Measurements from ENCODE around the gene TSHZ3. TPM values are rescaled to one million over a fixed set of nuclear protein-coding genes. Genes with fewer than 3 reads are reported as not detected.

TSHZ3 gene
- total and polyA plus RNA-seq, 2 of the 8 experiments (the other 6 are each of a cell fraction or from before 2014, with no cell fraction given) = 3.1 to 12.3 TPM

DNA sequence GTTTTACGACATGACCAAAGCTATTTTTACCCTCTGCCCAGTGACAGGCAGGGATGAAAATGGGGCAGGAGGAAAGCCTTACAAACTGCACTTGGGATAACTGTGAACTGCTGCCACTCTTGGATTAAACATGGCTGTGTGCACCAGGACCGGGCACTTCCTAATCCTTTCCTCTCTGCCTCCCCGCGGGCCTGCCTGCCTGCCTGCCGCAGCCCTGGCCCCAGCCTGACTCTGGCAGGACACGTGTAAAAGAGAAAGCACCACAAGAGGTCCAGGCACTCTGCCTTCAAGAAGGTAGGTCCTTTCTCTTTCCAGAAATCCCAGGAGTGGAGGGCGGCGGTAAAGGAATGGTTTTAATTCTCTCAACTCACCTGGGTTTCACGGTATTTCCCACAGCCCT lies 4.8 kb downstream of the TSHZ3 start:
- CTCF ChIA-PET (ENCODE audit: partially characterized antibody) = interaction anchor here (0.8 to 2.9 kb wide), 5 partner anchors 9 to 42 kb away, joined by 3 to 10 read pairs (median 6); no protein-coding TSS in a partner anchor
- POLR2A ChIA-PET (ENCODE audit: partially characterized antibody) = no interaction called here
- H4K20me1 ChIP-seq (replicated peaks in 1 of 2; ENCODE audit: control insufficient read depth in 1 of 2, insufficient read depth in 2 of 2, low read length in 2 of 2) = peaks cover 0 to 12% of the 10 kb centered on the region in 2 experiments
- no peak overlapping the region for H2BK20ac ChIP-seq (ENCODE audit: low read length)
- no peak overlapping the region for H2AFZ ChIP-seq (ENCODE audit: low read length)
- no peak overlapping the region for H3K18ac ChIP-seq (ENCODE audit: extremely low read depth, low read length)
- no peak overlapping the region for H3K4ac ChIP-seq (replicated peaks; ENCODE audit: insufficient read length, low read depth, low read length)
- H4K8ac ChIP-seq (ENCODE audit: extremely low read depth, insufficient read depth, low read length) = no peak overlapping the region
- peaks cover 10% of the 10 kb centered on the region; the same call in 1 of the 2 replicates for H3K23me2 ChIP-seq (ENCODE audit: low read depth, low read length)
- H2BK5ac ChIP-seq (ENCODE audit: low read depth, low read length) = no peak overlapping the region
- FAIRE-seq (no peak), DNase-seq (ENCODE audit: low read depth in 1 of 2, low spot score in 2 of 2) (no peak)
- H2AK5ac ChIP-seq (ENCODE audit: low read depth, low read length) = no peak overlapping the region
- no peak overlapping the region for H3K56ac ChIP-seq (replicated peaks; ENCODE audit: insufficient read length, low read depth, low read length)
- H3K14ac ChIP-seq (ENCODE audit: insufficient read length) = no peak overlapping the region
- H3K79me1 ChIP-seq (ENCODE audit: low read depth, low read length) = peaks cover 2% of the 10 kb centered on the region; the same call in 1 of the 2 replicates
- H3K79me2 ChIP-seq (ENCODE audit: control insufficient read depth in 1 of 2, insufficient read depth in 2 of 2, low read length in 2 of 2) = peaks cover 0 to 83% of the 10 kb centered on the region in 2 experiments; a peak in 3 of 4 replicates
- H2BK15ac ChIP-seq (ENCODE audit: low read length) = no peak overlapping the region
- no peak overlapping the region for H2BK12ac ChIP-seq (ENCODE audit: low read depth, low read length)
- H3K9ac ChIP-seq (replicated peaks in 1 of 4; ENCODE audit: extremely low read depth in 1 of 4, low read depth in 3 of 4, low read length in 3 of 4) = no peak overlapping the region
- peaks cover 2 to 16% (median 14%) of the 10 kb centered on the region in 4 experiments for H3K4me1 ChIP-seq (replicated peaks in 1 of 4; ENCODE audit: control insufficient read depth in 3 of 4, insufficient read depth in 4 of 4, low read length in 3 of 4)
- no peaks in the 10 kb centered on the region for H3K9me3 ChIP-seq (ENCODE audit: insufficient read depth in 2 of 2, low read depth in 1 of 2, low read length in 1 of 2)
- TF ChIP-seq BCL11A (IDR thresholded peaks at IDR 0.05; ENCODE audit: low read depth in 2 of 2, low read length in 2 of 2) (no peak), SIN3A (conservative IDR thresholded peaks at IDR 0.05 in 1 of 2, IDR thresholded peaks at IDR 0.05 in 1 of 2; ENCODE audit: low read depth in 1 of 2, low read length in 2 of 2) (0 out of 4 replicates have a peak, but pooled peaks of 1 of the 2 experiments have one; percentile 20)
- TF ChIP-seq, protein P1, sequence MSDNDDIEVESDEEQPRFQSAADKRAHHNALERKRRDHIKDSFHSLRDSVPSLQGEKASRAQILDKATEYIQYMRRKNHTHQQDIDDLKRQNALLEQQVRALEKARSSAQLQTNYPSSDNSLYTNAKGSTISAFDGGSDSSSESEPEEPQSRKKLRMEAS (IDR thresholded peaks at IDR 0.05) = peak; percentile 69
- H3K4me2 ChIP-seq (ENCODE audit: insufficient read depth in 1 of 2, low read depth in 2 of 2, low read length in 2 of 2) = 0 out of 4 replicates have a peak overlapping the region, but pooled peaks of 1 of the 2 experiments have one; percentile 3
- H3K27me3 ChIP-seq (replicated peaks in 1 of 4; ENCODE audit: control insufficient read depth in 3 of 4, extremely low read depth in 1 of 4, insufficient read depth in 3 of 4, low read length in 3 of 4) = peaks cover 0 to 24% (median 12%) of the 10 kb centered on the region in 4 experiments; a peak in 5 of 7 replicates
- H4K91ac ChIP-seq (replicated peaks; ENCODE audit: insufficient read length, low read length) = no peak overlapping the region
- no peak overlapping the region for H3K4me3 ChIP-seq (ENCODE audit: extremely low read depth in 1 of 4, insufficient read depth in 2 of 4, low read depth in 3 of 4, low read length in 4 of 4)
- no peak overlapping the region for H2BK120ac ChIP-seq (replicated peaks; ENCODE audit: low read depth, low read length)
- no peaks in the 10 kb centered on the region for H3K36me3 ChIP-seq (ENCODE audit: control insufficient read depth in 2 of 4, insufficient read depth in 4 of 4, low read length in 3 of 4)
- H4K5ac ChIP-seq (ENCODE audit: insufficient read length, low read depth, low read length) = no peak overlapping the region
- 57% methylated on average over 7 of the region's 9 CpGs; no CpG with 5 or more reads in 1 of the 2 experiments for WGBS, 2 experiments (ENCODE audit: extremely low coverage in 1 of 2, insufficient coverage in 1 of 2, insufficient read length in 1 of 2, insufficient replicate concordance in 2 of 2, low coverage in 1 of 2, low lambda C conversion rate in 2 of 2, missing lambda C conversion rate in 1 of 2)
- H3K23ac ChIP-seq (ENCODE audit: insufficient read length) = no peak overlapping the region
- H3K27ac ChIP-seq (ENCODE audit: low read depth, low read length) = no peak overlapping the region
